Neural crest cell (in vitro differentiated cells): Measurements from ENCODE around the gene GAB4. TPM values are rescaled to one million over a fixed set of nuclear protein-coding genes. Genes with fewer than 3 reads are reported as not detected.

Experiments
- DNase-seq: peaks from one replicate; pipeline ENCODE4 v3.0.0; 2021; ENCODE audit warnings: low read depth, mixed read lengths, low spot score
- H3K27ac Mint-ChIP-seq: one replicate; pipeline ENCODE4 v1.8.0; 2021; ENCODE audit warnings: mild to moderate bottlenecking, mixed read lengths; ENCODE audit not compliant: unreplicated experiment
- H3K27me3 Mint-ChIP-seq: 2 replicates; pipeline ENCODE4 v1.8.0; 2021; ENCODE audit warnings: low read depth, mild to moderate bottlenecking, mixed read lengths
- H3K36me3 Mint-ChIP-seq: 2 replicates; pipeline ENCODE4 v1.8.0; 2021; ENCODE audit warnings: low read depth, mild to moderate bottlenecking, mixed read lengths
- H3K4me1 Mint-ChIP-seq: 2 replicates; pipeline ENCODE4 v1.8.0; 2021; ENCODE audit warnings: mixed read lengths
- H3K4me3 Mint-ChIP-seq: one replicate; pipeline ENCODE4 v1.8.0; 2021; ENCODE audit warnings: mild to moderate bottlenecking, mixed read lengths
- H3K9me3 Mint-ChIP-seq: 2 replicates; pipeline ENCODE4 v1.8.0; 2021; ENCODE audit warnings: mixed read lengths
- CTCF ChIP-seq: fragments of 200-600 bp; sonication (generic); conservative IDR thresholded peaks from 2 replicates; pipeline ENCODE4 v1.5.0; 2021; ENCODE audit warnings: antibody characterized with exemption, mild to moderate bottlenecking
- total RNA-seq: library from RNA; stranded (reverse); gene quantifications from 2 replicates; pipeline ENCODE4 v1.2.1, GENCODE V29; 2021

Gene GAB4
- total RNA-seq, 1 donor from 2014 or later: not detected

- Mint-ChIP-seq H3K9me3 (peaks cover 3% of the 10 kb centered on the region), H3K4me1 (peaks cover 16% of the 10 kb centered on the region), H3K4me3 (peak overlapping the region; percentile 25), H3K36me3 (peaks cover 2% of the 10 kb centered on the region), H3K27ac (peak overlapping the region; percentile 92), H3K27me3 (peaks cover 18% of the 10 kb centered on the region)
- DNase-seq: no peak
- no peak for TF ChIP-seq CTCF
These were observed 5.5 kb upstream of the GAB4 start for GRCh38 chr22:17013396-17014100.

- no peak for TF ChIP-seq CTCF
- Mint-ChIP-seq H3K36me3 (peaks cover 2% of the 10 kb centered on the region), H3K4me3 (no peak overlapping the region), H3K9me3 (peaks cover 3% of the 10 kb centered on the region), H3K27me3 (peaks cover 19% of the 10 kb centered on the region), H3K27ac (no peak overlapping the region), H3K4me1 (peaks cover 16% of the 10 kb centered on the region)
- DNase-seq: no peak
These were observed 4.2 kb upstream of the GAB4 start for GRCh38 chr22:17012267-17012666.

- TF ChIP-seq CTCF: no peak
- no peak for DNase-seq
- no peak overlapping the region for H3K27ac Mint-ChIP-seq
- H3K9me3 Mint-ChIP-seq: peaks cover 10% of the 10 kb centered on the region
- H3K27me3 Mint-ChIP-seq: peaks cover 38% of the 10 kb centered on the region
- no peak overlapping the region for H3K4me3 Mint-ChIP-seq
- H3K4me1 Mint-ChIP-seq: peaks cover 16% of the 10 kb centered on the region
- peaks cover 2% of the 10 kb centered on the region for H3K36me3 Mint-ChIP-seq
These were observed 1.7 kb upstream of the GAB4 start for GRCh38 chr22:17009640-17010291.

GRCh38 chr22:17007257-17007656, 765 bp downstream of the GAB4 start:
- peaks cover 12% of the 10 kb centered on the region for H3K9me3 Mint-ChIP-seq

GRCh38 chr22:16989915-16990314, 18.1 kb downstream of the GAB4 start:
- no peak for TF ChIP-seq CTCF
- Mint-ChIP-seq H3K27ac (no peak overlapping the region), H3K4me3 (no peak overlapping the region), H3K9me3 (peaks cover 7% of the 10 kb centered on the region), H3K36me3 (peaks cover 4% of the 10 kb centered on the region), H3K4me1 (no peaks in the 10 kb centered on the region), H3K27me3 (peaks cover 45% of the 10 kb centered on the region)
- DNase-seq: no peak

More at GRCh38 chr22:17007257-17007656, 765 bp downstream of the GAB4 start:
- TF ChIP-seq CTCF: no peak
- Mint-ChIP-seq H3K4me1 (no peaks in the 10 kb centered on the region), H3K4me3 (no peak overlapping the region), H3K36me3 (no peaks in the 10 kb centered on the region), H3K27ac (no peak overlapping the region), H3K27me3 (peaks cover 50% of the 10 kb centered on the region)
- DNase-seq: no peak
